Fibroblast of skin of left biceps (primary cell): ENCODE results near the gene POLR1F.
A peak's percentile ranks its signal among the peaks of the same experiment; 100 is the strongest.
"Not testable (repeated sequence)": the region's sequence is repeated elsewhere in the genome, so short reads cannot be mapped to it uniquely, and the experiment has no call there.

Experiments
- DNase-seq, 2 experiments: peaks; one replicate each; pipeline ENCODE4 v3.0.0-alpha.2; 2013; ENCODE audit warnings: low read depth in 2 of 2

POLR1F gene, protein sequence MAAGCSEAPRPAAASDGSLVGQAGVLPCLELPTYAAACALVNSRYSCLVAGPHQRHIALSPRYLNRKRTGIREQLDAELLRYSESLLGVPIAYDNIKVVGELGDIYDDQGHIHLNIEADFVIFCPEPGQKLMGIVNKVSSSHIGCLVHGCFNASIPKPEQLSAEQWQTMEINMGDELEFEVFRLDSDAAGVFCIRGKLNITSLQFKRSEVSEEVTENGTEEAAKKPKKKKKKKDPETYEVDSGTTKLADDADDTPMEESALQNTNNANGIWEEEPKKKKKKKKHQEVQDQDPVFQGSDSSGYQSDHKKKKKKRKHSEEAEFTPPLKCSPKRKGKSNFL

DNA sequence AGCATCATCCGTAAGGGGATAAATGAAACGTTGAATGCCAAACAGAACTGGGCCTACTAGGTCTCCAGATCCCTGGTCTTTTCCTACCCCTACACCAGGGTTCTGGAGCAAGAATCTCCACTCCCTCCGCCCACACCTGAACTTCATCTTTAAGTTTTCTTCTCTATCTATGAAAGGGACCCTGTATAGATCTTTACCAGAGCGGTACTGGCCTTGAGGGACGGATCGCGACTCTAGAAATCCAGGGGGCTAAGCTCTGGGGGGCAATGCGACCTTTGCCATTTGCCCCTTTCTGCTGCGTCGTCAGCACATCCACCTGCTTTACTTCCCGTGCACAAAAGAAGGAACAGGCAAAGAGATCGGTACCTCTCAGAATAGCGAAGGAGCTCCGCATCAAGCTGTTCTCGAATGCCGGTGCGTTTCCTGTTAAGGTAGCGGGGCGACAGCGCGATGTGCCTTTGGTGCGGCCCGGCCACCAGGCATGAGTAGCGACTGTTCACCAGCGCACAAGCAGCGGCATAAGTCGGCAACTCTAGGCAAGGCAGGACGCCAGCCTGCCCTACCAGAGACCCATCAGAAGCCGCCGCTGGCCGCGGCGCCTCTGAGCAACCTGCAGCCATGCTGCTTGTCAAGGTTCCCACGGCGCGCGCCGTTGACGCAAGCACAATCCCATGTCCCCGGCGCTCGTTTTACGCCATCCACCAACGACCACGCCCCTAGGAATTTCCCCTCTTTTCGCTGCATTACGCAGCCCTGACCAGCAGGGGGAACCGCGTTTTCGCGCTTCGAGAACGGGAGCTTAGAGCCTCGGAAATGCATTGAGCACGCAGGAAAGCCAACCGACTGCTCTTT is at the start of gene POLR1F:
TSS of gene POLR1F (minus strand) at position 641 of the 852 bp plus-strand sequence. CDS start at position 620, 21 bp downstream.
- DNase-seq = peak; percentile 87 to 88

DNA sequence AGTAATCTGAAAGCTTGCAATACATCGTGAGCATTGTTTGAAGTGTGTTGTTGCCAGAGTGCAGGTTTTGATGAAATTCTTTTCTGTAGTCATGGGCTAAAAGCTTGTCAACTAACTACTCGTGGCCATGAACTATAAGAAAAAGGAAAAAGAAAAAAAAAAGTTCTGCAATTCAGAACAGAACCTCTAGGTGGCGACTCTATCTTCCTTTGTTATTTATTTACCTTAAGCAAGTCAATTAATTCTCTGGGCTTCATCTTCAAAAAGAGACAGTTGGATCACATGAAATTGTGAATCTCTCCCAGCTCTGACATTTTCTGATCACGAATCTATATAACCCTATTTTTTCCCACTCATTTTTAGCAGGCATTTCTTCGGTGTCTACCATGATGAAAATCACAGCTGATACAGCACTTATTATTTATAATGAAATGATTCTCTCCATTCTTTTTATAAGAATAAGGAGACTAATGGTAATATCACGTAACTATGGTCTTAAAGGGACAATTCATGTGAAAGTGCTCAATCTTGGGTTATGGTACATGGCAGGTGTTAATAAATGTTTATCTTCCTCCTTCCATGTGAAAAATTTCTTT is 45.8 kb upstream of the POLR1F start:
- DNase-seq = no peak

GRCh38 chr7:19752020-19752419 is 43.2 kb upstream of the POLR1F start:
- DNase-seq = no peak

DNA sequence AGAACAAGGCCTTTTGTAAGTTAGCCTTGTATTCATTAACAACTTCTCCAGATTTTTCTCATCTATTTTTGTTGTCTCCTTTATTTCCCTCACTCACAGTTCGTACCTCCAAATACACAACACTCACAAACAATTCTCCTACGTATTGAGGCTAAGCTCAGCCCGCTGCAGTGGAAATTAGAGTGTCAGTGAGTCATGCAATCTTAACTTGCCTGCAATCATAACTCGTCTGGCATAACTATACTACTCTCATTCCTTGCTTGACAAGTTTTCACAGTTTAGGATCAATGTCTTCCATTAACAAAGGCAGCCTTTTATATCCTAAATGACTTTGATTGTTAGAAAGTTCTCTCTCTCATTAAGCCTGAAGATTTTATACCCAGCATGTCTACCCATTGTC is 40.8 kb upstream of the POLR1F start:
- no peak for DNase-seq

DNA sequence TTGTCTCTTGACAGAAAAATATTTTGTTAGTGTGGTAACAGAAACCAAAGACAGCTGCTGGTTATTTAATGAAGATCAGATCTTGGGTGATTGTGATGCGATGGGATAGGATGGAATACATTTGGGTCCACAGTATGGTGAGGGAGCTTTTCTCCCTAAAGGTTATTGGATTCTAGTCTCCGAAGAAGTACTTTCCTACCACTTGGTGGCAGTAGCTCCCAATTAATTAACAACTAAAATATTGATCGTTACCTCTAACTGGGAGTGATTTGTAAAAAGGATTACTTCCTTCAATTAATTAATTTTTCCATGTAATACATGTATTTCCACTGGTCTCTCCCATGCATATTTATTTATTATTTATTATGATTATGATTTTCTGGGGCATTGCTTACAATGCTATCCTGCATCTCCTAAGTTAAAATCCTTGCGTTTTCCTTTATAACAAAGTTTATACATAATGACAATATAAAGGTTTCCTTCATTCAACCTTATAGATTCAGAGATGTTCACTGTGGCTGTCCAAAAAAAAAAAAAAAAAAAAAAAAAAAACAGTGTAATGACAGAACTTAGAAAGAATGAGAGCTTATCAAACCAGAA is 39.0 kb upstream of the POLR1F start:
- DNase-seq = peak in 1 of 2 experiments; percentile 17

- DNase-seq = no peak
These were observed 35.2 kb upstream of the POLR1F start for GRCh38 chr7:19744075-19744474.

DNA sequence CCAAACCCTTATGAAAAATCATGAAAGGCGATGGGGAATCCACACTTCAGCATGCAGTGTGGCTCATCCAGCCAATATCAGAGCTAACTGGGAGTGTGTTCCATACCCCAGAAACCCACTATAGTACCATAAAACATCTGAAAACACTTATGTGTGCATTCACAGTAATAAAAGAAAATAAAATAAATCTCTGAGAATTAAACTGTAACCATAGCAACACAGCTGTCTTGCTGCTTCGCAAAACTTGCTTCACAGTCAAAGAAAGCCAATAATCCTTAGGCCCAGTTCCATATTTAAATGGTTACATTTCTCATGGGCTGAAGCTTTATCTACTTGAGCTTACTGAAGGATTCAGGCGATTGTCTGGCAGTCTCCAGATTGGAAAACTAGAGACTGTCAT is 19.9 kb upstream of the POLR1F start:
- no peak for DNase-seq

GRCh38 chr7:19725770-19726169 is 16.9 kb upstream of the POLR1F start:
- DNase-seq = no peak

DNA sequence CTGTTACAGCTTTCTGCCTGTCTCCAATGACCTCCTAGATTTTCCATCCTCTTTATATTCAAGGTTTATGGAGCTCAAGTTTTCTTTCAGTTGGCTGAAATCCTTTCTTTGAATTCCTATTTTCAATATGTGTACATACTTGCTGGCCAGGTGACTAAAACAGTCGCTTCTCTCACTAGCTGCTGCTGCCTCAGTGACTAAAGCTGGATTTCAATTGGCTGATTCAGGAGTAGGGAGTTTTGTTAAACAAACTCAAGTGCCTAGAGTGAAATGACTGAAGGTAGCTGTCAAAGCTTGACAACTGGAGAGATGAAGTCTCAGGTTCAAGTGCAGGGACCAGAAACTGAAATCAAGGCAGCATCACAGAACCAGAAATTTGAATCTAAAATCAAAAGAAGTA is 6.7 kb upstream of the POLR1F start:
- DNase-seq = no peak

DNA sequence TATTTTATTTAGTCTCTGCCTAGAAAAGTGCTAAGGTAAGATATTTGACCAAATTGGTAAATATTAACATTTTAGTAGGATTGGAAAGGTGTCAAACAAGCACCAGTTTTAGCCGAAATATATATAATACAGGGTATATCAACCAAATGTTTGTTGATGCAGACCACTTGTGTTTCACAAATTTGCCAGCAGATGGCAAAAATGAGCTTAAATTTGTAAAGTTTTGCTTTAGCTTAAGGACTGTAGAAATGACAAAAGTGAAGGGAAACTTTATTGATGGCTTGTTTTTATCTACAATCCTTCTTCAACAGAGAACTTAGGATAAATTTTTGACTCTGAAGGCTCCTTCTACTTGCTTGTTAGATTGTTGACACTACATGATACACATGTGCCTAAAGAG is 4.8 kb upstream of the POLR1F start:
- no peak for DNase-seq

DNA sequence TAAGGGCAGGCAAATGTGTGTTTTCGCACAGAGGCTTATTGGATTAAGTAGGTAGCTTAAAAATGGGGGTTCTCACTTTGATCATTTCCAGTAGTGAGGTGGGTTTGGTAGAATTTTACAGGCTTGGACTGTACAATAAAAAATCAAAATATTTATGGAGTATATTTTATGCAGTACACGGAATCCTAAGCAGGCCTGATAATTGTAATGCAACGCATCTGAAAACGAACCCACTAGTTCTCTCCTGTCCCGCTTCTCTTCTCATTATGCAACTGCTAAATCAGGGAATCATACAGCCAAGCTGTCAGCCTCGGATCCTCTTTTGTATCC is 377 bp upstream of the POLR1F start:
- no peak for DNase-seq

DNA sequence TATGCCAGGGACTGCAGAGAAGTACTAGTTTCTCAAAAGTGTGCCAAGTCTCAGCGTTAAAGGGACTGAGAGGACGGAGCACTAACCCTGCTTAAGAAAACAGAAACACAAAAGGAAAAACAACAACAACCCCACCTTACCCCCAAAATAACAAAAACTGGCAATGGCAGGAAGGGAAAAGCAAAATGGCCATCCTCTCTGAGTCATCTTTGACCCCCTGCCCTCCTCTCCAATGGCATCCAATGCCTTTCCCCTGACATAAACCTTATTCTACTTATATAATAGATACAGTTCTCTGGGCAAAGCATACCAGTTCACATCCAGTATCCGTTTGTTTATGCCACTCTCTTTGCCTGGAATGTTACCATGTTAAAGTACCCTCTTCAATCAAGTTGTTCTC is 1.6 kb downstream of the POLR1F start:
- no peak for DNase-seq

DNA sequence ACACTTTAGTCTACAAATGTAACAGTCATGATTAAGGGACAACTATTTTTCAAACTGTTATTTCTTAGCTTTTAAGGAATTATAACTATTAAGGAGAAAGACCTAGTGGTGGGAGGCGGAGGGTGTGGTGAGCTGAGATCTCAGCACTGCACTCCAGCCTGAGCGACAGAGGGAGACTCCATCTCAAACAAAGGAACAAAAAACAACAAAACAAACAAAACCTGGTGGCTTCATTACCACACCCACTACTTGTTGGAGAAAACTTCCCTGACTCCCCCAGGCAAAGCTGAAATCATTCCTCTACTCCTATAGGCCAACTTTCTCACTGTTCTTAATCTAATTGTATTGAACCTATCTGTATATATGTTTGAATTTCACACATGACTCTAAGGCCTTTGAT is 3.2 kb downstream of the POLR1F start:
- no peak for DNase-seq

DNA sequence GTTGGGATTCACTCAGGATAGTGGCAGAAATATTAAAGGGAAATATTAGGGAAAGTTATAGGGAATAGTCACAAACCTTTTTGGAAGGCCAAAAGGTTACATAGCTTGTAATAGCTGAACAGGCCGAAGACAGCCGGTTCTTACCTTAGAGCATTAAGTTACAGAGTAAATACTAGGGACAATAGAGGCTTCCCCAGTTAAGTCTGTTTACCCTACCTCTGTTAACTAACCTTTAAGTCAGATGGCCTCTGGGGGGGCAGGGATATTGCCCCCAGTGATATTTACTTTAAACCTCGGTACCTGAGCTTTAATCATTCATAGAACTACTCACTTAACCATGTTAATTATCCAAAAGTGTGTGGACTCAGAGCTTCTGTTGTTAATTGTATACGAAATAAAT is 7.4 kb downstream of the POLR1F start:
- no peak for DNase-seq

GRCh38 chr7:19700936-19701335 is 7.9 kb downstream of the POLR1F start:
- no peak for DNase-seq

GRCh38 chr7:19698331-19698730 is 10.5 kb downstream of the POLR1F start:
- DNase-seq = no peak

DNA sequence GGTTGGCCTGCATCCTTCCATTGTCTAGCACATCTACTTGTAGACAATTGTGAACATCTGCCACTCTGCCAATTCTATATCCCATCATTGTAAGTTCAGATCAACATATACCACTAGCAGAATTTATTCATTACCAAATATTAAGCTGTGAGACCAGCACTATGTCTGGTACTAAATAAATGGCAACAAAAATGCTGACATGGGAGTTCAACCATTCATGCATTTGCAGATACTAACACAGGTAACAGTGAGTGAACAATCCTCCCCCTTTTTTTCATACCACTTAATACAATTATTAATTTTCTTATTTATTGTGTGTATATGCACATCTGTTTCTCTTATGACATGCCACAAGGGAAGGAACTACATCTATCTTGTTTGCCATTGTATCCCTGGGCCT is 11.9 kb downstream of the POLR1F start:
- DNase-seq = no peak

DNA sequence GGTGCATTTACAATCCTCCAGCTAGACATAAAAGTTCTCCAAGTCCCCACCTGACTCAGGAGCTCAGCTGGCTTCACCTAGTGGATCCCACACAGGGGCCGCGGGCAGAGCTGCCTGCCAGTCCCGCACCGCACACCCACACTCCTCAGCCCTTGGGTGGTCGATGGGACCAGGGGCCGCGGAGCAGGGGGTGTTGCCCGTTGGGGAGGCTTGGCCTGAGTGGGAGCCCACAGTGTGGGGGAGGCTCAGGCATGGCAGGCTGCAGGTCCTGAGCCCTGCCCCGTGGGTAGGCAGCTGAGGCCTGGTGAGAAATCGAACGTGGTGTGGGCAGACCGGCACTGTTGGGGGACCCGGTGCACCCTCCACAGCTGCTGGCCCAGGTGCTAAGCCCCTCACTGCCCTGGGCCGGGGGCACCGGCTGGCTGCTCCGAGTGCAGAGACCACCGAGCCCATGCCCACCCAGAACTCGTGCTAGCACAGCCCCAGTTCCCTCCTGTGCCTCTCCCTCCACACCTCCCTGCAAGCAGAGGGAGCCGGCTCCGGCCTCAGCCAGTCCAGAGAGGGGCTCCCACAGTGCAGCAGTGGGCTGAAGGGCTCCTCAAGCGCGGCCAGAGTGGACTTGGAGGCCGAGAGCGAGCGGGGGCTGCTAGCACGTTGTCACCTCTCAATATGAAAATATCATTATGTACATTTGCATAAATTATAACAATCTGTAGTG is 16.6 kb downstream of the POLR1F start:
- no peak for DNase-seq

DNA sequence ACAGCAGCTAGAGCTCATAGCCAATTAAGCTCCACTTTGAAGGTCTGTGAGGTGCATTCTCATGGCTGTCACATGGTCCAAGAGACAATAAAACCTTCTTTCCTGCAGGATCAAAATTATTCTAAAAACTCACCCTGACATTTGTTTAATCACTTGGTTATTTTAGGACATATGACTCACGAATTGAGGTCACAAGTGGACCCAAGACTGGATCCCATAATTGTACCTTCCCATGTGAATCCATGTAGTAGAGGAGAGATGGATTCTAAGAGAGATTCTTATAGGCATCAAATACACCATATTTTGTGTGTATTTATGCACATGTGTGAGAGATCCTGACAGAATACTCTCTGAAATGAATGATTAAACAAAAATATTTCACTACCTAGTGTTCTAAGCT is 18.1 kb downstream of the POLR1F start:
- no peak for DNase-seq

DNA sequence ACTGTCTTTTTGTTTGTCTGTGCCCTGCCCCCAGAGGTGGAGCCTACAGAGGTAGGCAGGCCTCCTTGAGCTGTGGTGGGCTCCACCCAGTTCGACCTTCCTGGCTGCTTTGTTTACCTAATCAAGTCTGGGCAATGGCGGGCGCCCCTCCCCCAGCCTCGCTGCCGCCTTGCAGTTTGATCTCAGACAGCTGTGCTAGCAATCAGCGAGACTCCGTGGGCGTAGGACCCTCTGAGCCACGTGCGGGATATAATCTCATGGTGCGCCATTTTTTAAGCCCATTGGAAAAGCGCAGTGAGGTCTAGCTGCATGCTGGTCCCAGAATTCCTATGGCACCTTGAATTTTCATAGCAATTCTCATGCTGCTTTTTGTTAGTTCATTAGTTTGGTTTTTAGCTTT is 19.7 kb downstream of the POLR1F start:
- DNase-seq = not testable (repeated sequence)

GRCh38 chr7:19681596-19681995 is 27.2 kb downstream of the POLR1F start:
- no peak for DNase-seq

- DNase-seq = peak; percentile 35 to 46
These were observed 31.7 kb downstream of the POLR1F start for GRCh38 chr7:19677180-19677579.
